GM12878 (cell line): Measurements from ENCODE around the gene FMNL2. TPM values are rescaled to one million over a fixed set of nuclear protein-coding genes. Genes with fewer than 3 reads are reported as not detected.

Experiments used
- ATAC-seq: fragments of 200-7000 bp; cut with Tn5 transposase; 3 replicates; pipeline ENCODE4 v1.9.1; 2020; ENCODE audit warnings: mild to moderate bottlenecking, moderate library complexity
- BruUV-seq: library from RNA; stranded (reverse); fragments of 400-500 nt; replicated peaks from 2 replicates; lab custom pipeline; 2021; lab: Mats Ljungman, UMichigan
- CTCF ChIA-PET: fragments of 300-600 bp; sonication (Branson Sonifier 250); formaldehyde crosslinking; extraction: SDS; loops from one replicate; lab custom pipeline; 2021; ENCODE audit warnings: inconsistent platforms; lab: Yijun Ruan, JAX
- POLR2A ChIA-PET: fragments of 350-600 bp; formaldehyde crosslinking; extraction: SDS; loops from one replicate; lab custom pipeline; 2021; ENCODE audit warnings: inconsistent platforms; lab: Charles Lee
- RAD21 ChIA-PET: fragments of 300-600 bp; sonication (Branson Sonifier 250); formaldehyde crosslinking; loops from one replicate; lab custom pipeline; 2023; ENCODE audit warnings: antibody characterized with exemption; ENCODE audit not compliant: unreplicated experiment; lab: Charles Lee
- SMC1A ChIA-PET: fragments of 300-600 bp; sonication (Branson Sonifier 250); formaldehyde crosslinking; loops from one replicate; lab custom pipeline; 2023; ENCODE audit not compliant: unreplicated experiment, uncharacterized antibody; lab: Charles Lee
- DNase-seq: peaks from one replicate; pipeline ENCODE4 v3.0.0-alpha.2; 2011; ENCODE audit warnings: low read depth, low spot score
- FAIRE-seq: peaks from 3 replicates; lab custom pipeline; 2011; peaks lifted over from hg19 to GRCh38; lab: Jason Lieb, UNC
- H2AFZ ChIP-seq: 2 replicates; pipeline ENCODE4 v1.6.0; 2011; ENCODE audit warnings: low read depth, low read length, control low read depth; ENCODE audit not compliant: control insufficient read depth
- H3K27ac ChIP-seq: 2 replicates; pipeline ENCODE4 v1.5.1; 2011; ENCODE audit warnings: control low read depth; ENCODE audit not compliant: control insufficient read depth, insufficient read depth
- H3K27me3 ChIP-seq, 2 experiments: replicated peaks in 1 of 2; 2 replicates each; pipeline versions ENCODE4 v1.6.0 to v1.6.1; 2011; ENCODE audit warnings: low read length in 1 of 2; ENCODE audit not compliant: control insufficient read depth in 2 of 2, insufficient read depth in 2 of 2
- H3K36me3 ChIP-seq, 2 experiments: 2 replicates each; pipeline ENCODE4 v1.5.1; 2011; ENCODE audit warnings: low read length in 1 of 2; ENCODE audit not compliant: control insufficient read depth in 2 of 2, insufficient read depth in 2 of 2
- H3K4me1 ChIP-seq: 2 replicates; pipeline ENCODE4 v1.6.1; 2011; ENCODE audit warnings: mild to moderate bottlenecking, low read length, moderate library complexity, mixed read lengths; ENCODE audit not compliant: control insufficient read depth, insufficient read depth
- H3K4me2 ChIP-seq: 2 replicates; pipeline ENCODE4 v1.6.0; 2011; ENCODE audit warnings: control low read depth; ENCODE audit not compliant: control insufficient read depth, insufficient read depth
- H3K4me3 ChIP-seq: fragments of 200-600 bp; sonication (generic); 2 replicates; pipeline ENCODE4 v1.5.1; 2016
- H3K79me2 ChIP-seq: 2 replicates; pipeline ENCODE4 v1.6.0; 2011; ENCODE audit warnings: low read length; ENCODE audit not compliant: control insufficient read depth, insufficient read depth
- H3K9ac ChIP-seq: 2 replicates; pipeline ENCODE4 v1.8.0; 2011; ENCODE audit warnings: low read length, control low read depth, mixed read lengths; ENCODE audit not compliant: control insufficient read depth, insufficient read depth
- H3K9me3 ChIP-seq: replicated peaks from 3 replicates; pipeline ENCODE4 v1.5.1; 2011; ENCODE audit warnings: mild to moderate bottlenecking, low read length; ENCODE audit not compliant: control insufficient read depth, insufficient read depth
- H4K20me1 ChIP-seq: 2 replicates; pipeline ENCODE4 v1.6.0; 2011; ENCODE audit not compliant: control insufficient read depth, insufficient read depth
- ATF3 ChIP-seq: IDR thresholded peaks from 2 replicates; pipeline ENCODE4 v1.6.1; 2011; ENCODE audit warnings: low read depth, mild to moderate bottlenecking, low read length, moderate library complexity, borderline replicate concordance; ENCODE audit errors: extremely low read depth
- BMI1 ChIP-seq: fragments of 450-650 bp; IDR thresholded peaks from 2 replicates; pipeline ENCODE4 v1.6.1; 2016; ENCODE audit warnings: mild to moderate bottlenecking, moderate library complexity, borderline replicate concordance
- CEBPB ChIP-seq, 2 experiments: fragments of 150-350 bp in 1 of 2; IDR thresholded peaks; 2 replicates each; pipeline ENCODE4 v1.6.1; 2012 to 2014; ENCODE audit warnings: low read depth in 2 of 2, low read length in 2 of 2, borderline replicate concordance in 1 of 2, inconsistent platforms in 1 of 2
- HDAC6 ChIP-seq: fragments of 200-600 bp; sonication (generic); IDR thresholded peaks from one replicate; pipeline ENCODE4 v1.8.0; 2017; ENCODE audit warnings: antibody characterized with exemption; ENCODE audit not compliant: unreplicated experiment
- IKZF2 ChIP-seq, 2 experiments: fragments of 450-650 bp; IDR thresholded peaks; 2 replicates each; pipeline ENCODE4 v1.6.1; 2017; ENCODE audit warnings: mild to moderate bottlenecking in 2 of 2, moderate library complexity in 2 of 2
- IRF4 ChIP-seq: IDR thresholded peaks from 2 replicates; pipeline ENCODE4 v1.6.1; 2011; ENCODE audit warnings: low read depth, low read length
- IRF5 ChIP-seq: fragments of 450-650 bp; IDR thresholded peaks from 2 replicates; pipeline ENCODE4 v1.6.1; 2017; ENCODE audit warnings: borderline replicate concordance
- MEF2A ChIP-seq: IDR thresholded peaks from 2 replicates; pipeline ENCODE4 v1.6.1; 2011; ENCODE audit warnings: low read depth, mild to moderate bottlenecking, low read length, moderate library complexity; ENCODE audit not compliant: insufficient read depth
- PBX3 ChIP-seq: IDR thresholded peaks from 2 replicates; pipeline ENCODE4 v1.6.1; 2011; ENCODE audit warnings: mild to moderate bottlenecking, low read depth, low read length, moderate library complexity; ENCODE audit not compliant: insufficient replicate concordance
- RBBP5 ChIP-seq: fragments of 200-600 bp; sonication (generic); conservative IDR thresholded peaks from 2 replicates; pipeline ENCODE4 v1.6.1; 2016
- RCOR1 ChIP-seq: conservative IDR thresholded peaks from 2 replicates; pipeline ENCODE4 v1.6.1; 2012; ENCODE audit warnings: low read depth, low read length, improper control_type of control experiment
- RELA ChIP-seq: fragments of 450-650 bp; IDR thresholded peaks from 2 replicates; pipeline ENCODE4 v1.8.0; 2014; ENCODE audit warnings: borderline replicate concordance; ENCODE audit not compliant: partially characterized antibody
- SIN3A ChIP-seq: IDR thresholded peaks from 2 replicates; pipeline ENCODE4 v1.6.1; 2012; ENCODE audit warnings: low read depth, low read length, improper control_type of control experiment
- SMAD1 ChIP-seq: fragments of 450-650 bp; IDR thresholded peaks from 2 replicates; pipeline ENCODE4 v1.6.1; 2018; ENCODE audit warnings: mild to moderate bottlenecking, low read depth; ENCODE audit not compliant: partially characterized antibody
- ZNF687 ChIP-seq: fragments of 450-650 bp; IDR thresholded peaks from 2 replicates; pipeline ENCODE4 v1.6.1; 2017; ENCODE audit warnings: mild to moderate bottlenecking, moderate library complexity
- WGBS: methylation state at CpG from one replicate; pipeline ENCODE4 v1.1.6; 2016; ENCODE audit warnings: low lambda C conversion rate; ENCODE audit not compliant: insufficient replicate concordance, insufficient coverage; ENCODE audit errors: missing lambda C conversion rate; 5-methylcytosine and 5-hydroxymethylcytosine counted together
- in situ Hi-C: fragments of 300-500 bp; cut with MboI; formaldehyde crosslinking; loops from 9 replicates; pipeline ENCODE4 v1.14.3; 2018; ENCODE audit warnings: mixed read lengths
- intact Hi-C: fragments of 100-400 bp; cut with micrococcal nuclease; formaldehyde crosslinking; loops from one replicate; pipeline ENCODE4 v1.14.2; 2022; ENCODE audit not compliant: unreplicated experiment
- polyA plus RNA-seq, 11 experiments: library from polyadenylated mRNA; depleted of rRNA in 4 of 11; unstranded in 6 of 11; stranded (reverse) in 5 of 11; fragments of >200 nt; fragmentation: Nextera tagmentation in 4 of 11; fragmentation: Illumina TruSeq in 1 of 11; extraction: Ambion mirVana in 4 of 11; extraction: Trizol in 1 of 11; gene quantifications; 1 replicate in 1 of 11; 2 replicates in 10 of 11; pipeline versions ENCODE4 v1.2.1 to v1.2.3, GENCODE V29; 2011 to 2016; ENCODE audit warnings: inconsistent platforms in 2 of 11, missing spikeins in 2 of 11, low read depth in 1 of 11
- total RNA-seq, 4 experiments: library from RNA; depleted of rRNA in 3 of 4; stranded (reverse); fragments of >200 nt in 3 of 4; fragmentation: Illumina TruSeq in 1 of 4; extraction: Trizol in 1 of 4; gene quantifications; 2 replicates each; pipeline versions ENCODE4 v1.2.1 to v1.2.3, GENCODE V29; 2013 to 2021

FMNL2 gene
- total and polyA plus RNA-seq, 10 of the 15 experiments (the other 5 are each of a cell fraction or from before 2014, with no cell fraction given) = 0.13 to 9.9 (median 0.35) TPM

- TF ChIP-seq RCOR1 (no peak), ATF3 (no peak), SMAD1 (no peak), IRF5 (no peak)
Measured at GRCh38 chr2:152415796-152416195, 80.8 kb downstream of the FMNL2 start (continued).

- RAD21 ChIA-PET = interaction anchor here (1.7 kb wide), 1 partner anchor 82 kb away, joined by 6 read pairs; no protein-coding TSS in a partner anchor
- no peak for DNase-seq
- no peak overlapping the region for H2AFZ ChIP-seq
- no peaks in the 10 kb centered on the region for H4K20me1 ChIP-seq
- intact Hi-C loops (no loop called here), in situ Hi-C loops (no loop called here)
- H3K36me3 ChIP-seq = no peaks in the 10 kb centered on the region
- no TSS peak for BruUV-seq
- H3K4me3 ChIP-seq = no peak overlapping the region
- 67% methylated on average over 3 of the region's 3 CpGs for WGBS
- H3K9me3 ChIP-seq = no peaks in the 10 kb centered on the region; the same call in 2 of the 3 replicates
- no peaks in the 10 kb centered on the region; the same call in 1 of the 2 replicates for H3K4me1 ChIP-seq
- SMC1A ChIA-PET = interaction anchor here (0.8 to 2.4 kb wide), 3 partner anchors 49 to 82 kb away, joined by 4 to 6 read pairs (median 4); no protein-coding TSS in a partner anchor
- no peaks in the 10 kb centered on the region for H3K27me3 ChIP-seq
- no peak; the same call in 2 of the 3 replicates for ATAC-seq
- POLR2A ChIA-PET = no interaction called here
- no peaks in the 10 kb centered on the region; the same call in 1 of the 2 replicates for H3K79me2 ChIP-seq
- no peak overlapping the region for H3K4me2 ChIP-seq
- no peak overlapping the region for H3K9ac ChIP-seq
- CTCF ChIA-PET = interaction anchor here (0.7 kb wide), 1 partner anchor 90 kb away, joined by 3 read pairs; no protein-coding TSS in a partner anchor
- H3K27ac ChIP-seq = no peak overlapping the region
- no peak for FAIRE-seq
- no peak for TF ChIP-seq MEF2A
- TF ChIP-seq ZNF687 = no peak
- no peak for TF ChIP-seq RELA
- no peak for TF ChIP-seq SIN3A
- TF ChIP-seq BMI1 = no peak
- no peak for TF ChIP-seq RBBP5
- no peak for TF ChIP-seq PBX3
- TF ChIP-seq CEBPB (IDR thresholded peaks at IDR 0.05; ENCODE audit: borderline replicate concordance in 1 of 2, low read depth in 2 of 2, low read length in 2 of 2) = no peak
- TF ChIP-seq SMAD1 = no peak
- TF ChIP-seq ATF3 = no peak
- no peak for TF ChIP-seq IKZF2 (IDR thresholded peaks at IDR 0.05)
- TF ChIP-seq HDAC6 = no peak
- no peak for TF ChIP-seq IRF4
Measured at GRCh38 chr2:152418688-152419087, 83.7 kb downstream of the FMNL2 start.
